Globus pallidus (tissue), 1 donor: Measurements from ENCODE around the gene IFT80.
A peak's percentile ranks its signal among the peaks of the same experiment; 100 is the strongest.
"Not testable (repeated sequence)": the region's sequence is repeated elsewhere in the genome, so short reads cannot be mapped to it uniquely, and the experiment has no call there.

Source experiments
- DNase-seq: peaks from one replicate; pipeline ENCODE4 v3.0.0-alpha.2; 2015; ENCODE audit warnings: low spot score

Gene IFT80

DNA sequence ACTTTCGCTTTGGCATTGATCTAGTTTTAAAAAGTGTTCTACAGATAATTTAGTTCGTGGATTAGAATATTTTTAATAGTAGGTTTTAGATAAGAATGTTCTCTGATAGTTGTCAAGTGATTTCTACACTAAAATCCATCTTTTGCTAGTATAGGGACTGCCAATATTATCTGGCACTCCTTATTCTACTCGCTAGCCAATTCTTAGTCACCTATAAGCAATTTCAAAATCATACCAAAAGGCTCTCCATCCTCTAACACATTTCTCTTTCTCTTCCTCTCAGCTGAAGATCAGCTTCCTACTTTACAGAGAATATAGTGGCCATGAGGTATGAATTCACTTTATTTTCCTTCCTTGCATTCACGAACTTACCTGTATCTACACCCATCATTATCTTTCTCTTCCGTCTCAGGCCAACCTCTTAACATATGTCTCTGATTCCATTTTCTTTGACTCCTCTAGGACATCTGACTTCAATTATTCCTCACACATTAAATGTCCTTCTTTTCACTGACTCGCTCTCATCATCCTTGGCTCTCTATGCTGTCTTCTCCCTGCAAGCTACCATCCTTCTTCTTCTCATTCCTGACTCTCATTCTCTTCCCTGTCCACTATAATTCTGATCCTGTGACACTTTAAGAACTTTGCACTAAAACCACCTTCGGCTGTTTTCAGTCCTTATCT is 138.3 kb downstream of the IFT80 start:
- no peak for DNase-seq

- DNase-seq = no peak
These were observed 139.4 kb downstream of the IFT80 start for GRCh38 chr3:160259589-160259988.

DNA sequence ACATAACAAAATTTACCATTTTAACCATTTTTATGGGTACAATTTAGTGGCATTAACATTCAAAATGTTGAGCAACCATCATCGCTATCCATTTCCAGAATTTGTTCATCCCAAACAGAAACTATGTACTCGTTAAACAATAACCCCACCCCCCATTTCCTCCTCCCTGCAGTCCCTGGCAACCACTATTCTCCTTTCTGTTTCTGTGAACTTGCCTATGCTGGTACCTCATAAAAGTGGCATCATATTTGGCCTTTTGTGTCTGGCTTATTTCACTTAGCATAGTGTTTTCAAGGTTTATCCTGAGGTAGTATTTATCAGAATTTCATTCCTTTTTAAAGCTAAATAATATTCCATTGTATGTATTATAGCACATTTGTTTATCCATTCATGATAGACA is 141.4 kb downstream of the IFT80 start:
- DNase-seq = no peak

- no peak for DNase-seq
These were observed 145.7 kb downstream of the IFT80 start for GRCh38 chr3:160253298-160253697.

- no peak for DNase-seq
These were observed 151.3 kb downstream of the IFT80 start for GRCh38 chr3:160247766-160248165.

GRCh38 chr3:160245261-160245800 is 153.7 kb downstream of the IFT80 start:
- no peak for DNase-seq

DNA sequence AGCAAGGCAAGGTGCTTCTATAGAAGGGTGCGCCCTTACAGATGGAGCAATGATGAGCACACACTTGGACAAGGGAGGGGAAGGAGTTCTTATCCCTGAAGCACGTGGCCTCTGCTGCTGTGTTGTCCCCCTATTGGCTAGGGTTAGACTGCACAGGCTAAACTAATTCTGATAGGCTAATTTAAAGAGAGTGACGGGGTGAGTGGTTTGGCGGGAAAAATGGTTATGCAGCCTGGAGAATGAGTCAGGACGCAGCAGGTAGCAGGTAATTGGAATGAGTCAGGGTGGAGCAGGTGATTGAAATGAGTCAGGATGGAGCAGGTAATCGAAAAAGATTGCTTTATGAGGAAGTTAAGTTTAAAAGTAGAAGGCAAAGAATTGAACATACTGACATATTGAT is 158.3 kb downstream of the IFT80 start:
- not testable (repeated sequence) for DNase-seq

GRCh38 chr3:160232014-160232413 is 167.0 kb downstream of the IFT80 start:
- DNase-seq = no peak

- DNase-seq = no peak
These were observed 171.6 kb downstream of the IFT80 start for GRCh38 chr3:160227419-160227818.

DNA sequence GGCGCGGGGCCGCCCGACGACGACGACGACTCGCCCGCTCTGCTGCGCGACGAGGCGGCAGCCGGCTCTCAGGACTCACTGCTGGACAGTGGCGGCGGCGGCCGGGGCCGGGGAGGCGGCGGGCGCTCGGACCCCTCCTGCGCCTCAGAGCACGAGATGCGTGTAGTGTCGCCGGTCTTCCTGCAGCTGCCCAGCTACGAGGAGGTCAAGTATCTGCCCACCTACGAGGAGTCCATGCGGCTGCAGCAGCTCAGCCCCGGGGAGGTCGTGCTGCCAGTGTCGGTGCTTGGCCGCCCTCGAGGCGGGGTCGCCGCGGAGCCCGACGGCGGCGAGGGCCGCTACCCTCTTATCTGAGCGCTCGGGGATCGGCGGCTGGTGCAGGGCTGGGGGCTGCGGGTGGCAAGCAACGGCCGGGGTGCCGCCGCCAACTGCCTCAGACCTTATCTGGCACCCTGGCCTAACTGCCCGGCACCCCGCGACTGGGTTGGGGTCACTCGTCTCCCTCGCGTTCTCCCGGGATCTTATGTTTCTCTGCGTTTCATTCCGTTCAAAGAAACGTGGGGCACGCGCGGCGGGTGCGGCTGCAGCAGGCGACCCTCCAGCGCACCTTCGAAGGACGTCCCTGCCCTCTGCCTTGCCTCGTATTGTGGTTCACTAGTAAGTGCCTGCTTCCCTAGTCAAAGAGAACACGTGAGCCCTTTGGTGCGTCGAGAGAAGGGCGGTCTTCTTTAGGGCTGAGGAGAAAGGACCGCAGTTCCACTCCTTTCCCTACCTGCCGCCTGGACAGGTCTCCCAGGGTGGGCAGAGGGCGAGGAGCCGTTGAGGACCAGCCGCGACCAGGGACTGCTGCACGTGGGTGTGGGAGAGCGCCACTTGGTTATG is 172.8 kb downstream of the IFT80 start:
- no peak for DNase-seq

GRCh38 chr3:160225176-160226025 is 173.6 kb downstream of the IFT80 start, which contains the start of gene C3orf80:
TSS of gene C3orf80 (plus strand) at chr3:160225422. CDS start at chr3:160225636, 214 bp downstream.
- peak; percentile 29 for DNase-seq

GRCh38 chr3:160224811-160225175 is 174.2 kb downstream of the IFT80 start:
- no peak for DNase-seq

GRCh38 chr3:160224256-160224655 is 174.8 kb downstream of the IFT80 start:
- DNase-seq = no peak

GRCh38 chr3:160221019-160221418 is 178.0 kb downstream of the IFT80 start:
- DNase-seq = no peak

DNA sequence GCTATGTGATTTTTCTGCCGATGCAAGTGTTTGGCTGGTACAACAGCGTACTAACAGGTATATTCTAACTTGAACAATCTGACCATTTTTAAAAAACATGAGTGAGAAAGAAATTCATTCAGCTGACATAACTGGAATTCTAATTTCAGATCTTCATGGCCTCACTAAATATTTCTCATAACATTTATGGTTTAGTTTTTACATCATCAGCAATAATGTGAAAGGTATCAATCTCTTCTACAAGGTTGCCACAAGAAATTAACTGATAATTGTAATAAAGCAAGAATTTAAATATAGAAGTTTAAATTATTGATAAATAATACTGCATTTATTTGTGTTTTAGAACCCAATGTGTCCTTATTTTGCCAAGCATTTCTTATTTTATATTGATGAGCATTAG is 179.0 kb downstream of the IFT80 start:
- DNase-seq = no peak

- no peak for DNase-seq
These were observed 180.9 kb downstream of the IFT80 start for GRCh38 chr3:160218136-160218535.

GRCh38 chr3:160217675-160218074 is 181.3 kb downstream of the IFT80 start:
- no peak for DNase-seq

- DNase-seq = no peak
These were observed 185.8 kb downstream of the IFT80 start for GRCh38 chr3:160213191-160213590.

GRCh38 chr3:160210799-160211221 is 188.2 kb downstream of the IFT80 start:
- no peak for DNase-seq

DNA sequence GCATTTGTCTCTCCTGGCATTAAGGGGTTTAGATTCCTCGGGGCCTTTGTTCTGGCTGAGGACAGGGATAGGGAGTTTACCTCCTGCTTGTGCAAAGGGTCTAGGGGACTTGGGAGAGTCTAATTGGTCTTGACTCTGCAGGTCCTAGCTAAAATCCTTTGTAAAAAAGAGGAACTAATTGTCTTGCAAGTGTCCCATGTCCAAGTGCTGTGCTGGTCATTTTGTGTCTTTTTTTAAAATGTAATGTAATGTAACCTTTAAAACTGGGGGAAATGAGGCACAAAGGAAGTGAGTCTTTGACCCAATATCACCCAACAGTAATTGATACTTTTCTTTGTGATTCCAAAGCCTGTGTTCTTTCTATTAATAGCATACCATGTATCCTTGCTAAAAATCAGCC is 188.7 kb downstream of the IFT80 start:
- DNase-seq = no peak
